ENCODE measurements around the gene FAM187B. TPM values are rescaled to one million over a fixed set of nuclear protein-coding genes. Genes with fewer than 3 reads are reported as not detected.

FAM187B gene
- total RNA-seq, 1 donor from 2014 or later: not detected

DNA sequence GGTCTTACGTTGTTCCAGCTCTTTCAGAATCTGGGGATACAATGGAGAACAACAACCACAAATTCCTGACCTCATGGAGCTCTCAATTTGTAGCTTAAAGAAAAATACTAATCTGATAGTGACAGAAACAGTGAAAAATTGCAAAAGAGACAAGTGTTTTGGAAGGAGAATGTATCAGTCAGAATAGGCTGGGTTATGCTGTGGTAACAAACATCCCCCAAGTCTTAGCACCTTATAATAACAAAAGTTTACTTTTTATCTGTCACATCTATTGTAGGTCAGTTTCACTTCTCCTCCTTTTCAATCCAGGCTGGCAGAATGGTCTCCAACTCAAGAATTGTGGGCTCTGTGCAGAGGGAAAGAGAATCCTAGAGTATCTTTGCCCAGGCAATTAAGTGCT is 9.5 kb downstream of the FAM187B start:
- peaks cover 3% of the 10 kb centered on the region for H3K4me1 Mint-ChIP-seq (ENCODE audit: unreplicated experiment)
- TF ChIP-seq, protein P1, sequence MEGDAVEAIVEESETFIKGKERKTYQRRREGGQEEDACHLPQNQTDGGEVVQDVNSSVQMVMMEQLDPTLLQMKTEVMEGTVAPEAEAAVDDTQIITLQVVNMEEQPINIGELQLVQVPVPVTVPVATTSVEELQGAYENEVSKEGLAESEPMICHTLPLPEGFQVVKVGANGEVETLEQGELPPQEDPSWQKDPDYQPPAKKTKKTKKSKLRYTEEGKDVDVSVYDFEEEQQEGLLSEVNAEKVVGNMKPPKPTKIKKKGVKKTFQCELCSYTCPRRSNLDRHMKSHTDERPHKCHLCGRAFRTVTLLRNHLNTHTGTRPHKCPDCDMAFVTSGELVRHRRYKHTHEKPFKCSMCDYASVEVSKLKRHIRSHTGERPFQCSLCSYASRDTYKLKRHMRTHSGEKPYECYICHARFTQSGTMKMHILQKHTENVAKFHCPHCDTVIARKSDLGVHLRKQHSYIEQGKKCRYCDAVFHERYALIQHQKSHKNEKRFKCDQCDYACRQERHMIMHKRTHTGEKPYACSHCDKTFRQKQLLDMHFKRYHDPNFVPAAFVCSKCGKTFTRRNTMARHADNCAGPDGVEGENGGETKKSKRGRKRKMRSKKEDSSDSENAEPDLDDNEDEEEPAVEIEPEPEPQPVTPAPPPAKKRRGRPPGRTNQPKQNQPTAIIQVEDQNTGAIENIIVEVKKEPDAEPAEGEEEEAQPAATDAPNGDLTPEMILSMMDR (IDR thresholded peaks at IDR 0.05): no peak
- DNase-seq (ENCODE audit: extremely low spot score, unreplicated experiment): no peak
- no peaks in the 10 kb centered on the region for H3K36me3 Mint-ChIP-seq (ENCODE audit: unreplicated experiment)
- peaks cover 3% of the 10 kb centered on the region for H3K9me3 Mint-ChIP-seq (ENCODE audit: unreplicated experiment)
- no peak overlapping the region for H3K4me3 Mint-ChIP-seq (ENCODE audit: unreplicated experiment)
- peaks cover 3% of the 10 kb centered on the region for H3K27me3 Mint-ChIP-seq (ENCODE audit: unreplicated experiment)
- no peak overlapping the region for H3K27ac Mint-ChIP-seq (ENCODE audit: unreplicated experiment)

DNA sequence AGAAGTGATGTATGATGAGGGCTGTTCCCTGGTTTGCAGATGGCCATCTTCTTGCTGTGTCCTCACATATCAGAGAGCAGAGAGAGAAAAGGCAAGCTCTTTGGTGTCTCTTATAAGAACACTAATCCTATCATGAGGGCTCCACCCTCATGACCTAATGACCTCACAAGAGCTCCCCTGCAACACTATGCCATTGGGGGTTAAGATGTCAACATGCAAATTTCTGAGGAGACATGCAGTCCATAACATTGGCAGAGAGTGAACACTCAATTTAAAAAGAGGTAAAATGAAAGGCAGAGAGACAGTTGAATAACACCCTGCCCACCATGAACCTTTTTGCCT is 10.9 kb downstream of the FAM187B start:
- peaks cover 3% of the 10 kb centered on the region for H3K27me3 Mint-ChIP-seq (ENCODE audit: unreplicated experiment)
- DNase-seq (ENCODE audit: extremely low spot score, unreplicated experiment): no peak
- no peak overlapping the region for H3K4me3 Mint-ChIP-seq (ENCODE audit: unreplicated experiment)
- peaks cover 6% of the 10 kb centered on the region for H3K4me1 Mint-ChIP-seq (ENCODE audit: unreplicated experiment)
- H3K36me3 Mint-ChIP-seq (ENCODE audit: unreplicated experiment): no peaks in the 10 kb centered on the region
- no peak overlapping the region for H3K27ac Mint-ChIP-seq (ENCODE audit: unreplicated experiment)
- TF ChIP-seq, protein P1 (IDR thresholded peaks at IDR 0.05): no peak
- peaks cover 3% of the 10 kb centered on the region for H3K9me3 Mint-ChIP-seq (ENCODE audit: unreplicated experiment)

DNA sequence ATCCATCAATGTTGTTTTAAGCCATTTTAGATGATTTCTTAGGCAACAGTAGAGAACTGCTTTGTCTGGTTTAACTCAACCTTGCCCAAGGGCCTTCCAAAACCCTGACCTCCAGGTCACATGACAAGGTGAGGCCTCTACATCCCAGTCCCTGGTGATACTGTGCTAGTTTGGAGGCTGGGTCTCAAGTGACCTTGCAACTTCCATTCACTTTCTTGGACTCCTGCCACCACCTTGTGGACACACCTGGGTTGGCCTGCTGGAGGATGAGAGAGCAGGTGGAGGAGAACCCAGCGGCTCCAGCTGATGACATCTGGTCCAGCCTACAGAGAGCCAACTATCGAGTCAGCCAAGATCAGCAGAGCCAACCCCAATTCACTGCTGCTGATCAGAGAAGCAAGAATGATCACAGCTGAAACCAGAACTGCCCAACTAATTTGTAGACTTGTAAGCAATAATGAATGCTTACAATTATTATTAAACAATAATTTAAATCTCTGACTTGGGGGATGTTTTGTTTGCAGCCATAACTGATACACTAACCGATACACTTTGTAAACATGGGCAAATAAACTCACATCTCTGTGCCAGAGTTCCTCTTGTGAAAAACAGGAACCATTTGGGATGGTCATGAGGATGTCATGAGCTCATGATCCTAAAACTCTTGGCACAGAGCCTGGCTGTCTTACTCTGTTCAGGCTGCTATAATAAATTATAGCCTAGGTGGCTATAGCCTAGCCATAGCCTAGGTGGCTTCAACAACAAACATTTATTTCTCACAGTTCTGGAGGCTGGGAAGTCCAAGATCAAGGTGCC is 11.5 kb downstream of the FAM187B start:
- Mint-ChIP-seq H3K4me1 (ENCODE audit: unreplicated experiment) (peaks cover 6% of the 10 kb centered on the region), H3K4me3 (ENCODE audit: unreplicated experiment) (no peak overlapping the region), H3K9me3 (ENCODE audit: unreplicated experiment) (peaks cover 3% of the 10 kb centered on the region), H3K27me3 (ENCODE audit: unreplicated experiment) (peaks cover 3% of the 10 kb centered on the region), H3K27ac (ENCODE audit: unreplicated experiment) (no peak overlapping the region), H3K36me3 (ENCODE audit: unreplicated experiment) (no peaks in the 10 kb centered on the region)
- no peak for DNase-seq (ENCODE audit: extremely low spot score, unreplicated experiment)
- TF ChIP-seq, protein P1 (IDR thresholded peaks at IDR 0.05): no peak

DNA sequence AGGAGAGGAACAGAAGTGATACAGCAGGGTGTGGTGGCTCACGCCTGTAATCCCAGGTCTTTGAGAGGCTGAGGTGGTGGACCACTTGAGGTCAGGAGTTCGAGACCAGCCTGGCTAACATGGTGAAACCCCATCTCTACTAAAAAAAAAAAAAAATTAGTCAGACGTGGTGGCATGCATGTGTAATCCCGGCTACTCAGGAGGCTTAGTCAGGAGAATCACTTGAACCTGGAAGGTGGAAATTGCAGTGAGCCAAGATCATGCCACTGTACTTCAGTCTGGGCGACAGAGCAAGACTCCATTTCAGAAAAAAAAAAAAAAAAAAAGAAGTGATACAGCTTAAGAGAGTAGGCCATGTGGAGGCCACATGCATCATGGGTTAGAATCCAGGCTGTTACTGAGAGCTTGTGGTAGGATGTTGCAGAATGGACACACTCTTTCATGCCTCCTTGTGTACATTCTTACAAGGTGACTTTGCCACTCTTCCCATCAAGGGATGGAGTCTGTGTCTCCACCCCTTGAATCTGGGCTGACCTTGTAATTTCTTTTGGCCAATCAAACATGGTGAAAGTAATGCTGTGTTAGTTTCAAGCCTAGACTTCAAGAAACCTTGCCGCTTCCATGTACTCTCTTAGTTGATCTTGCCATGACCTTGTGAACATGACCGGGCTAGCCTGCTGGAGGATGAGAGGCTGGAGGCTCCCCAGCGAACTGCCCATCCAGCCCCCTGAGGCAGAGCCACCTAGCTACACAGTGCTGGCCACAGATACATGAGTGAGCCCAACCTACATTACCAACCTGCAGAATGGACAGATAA is 12.3 kb downstream of the FAM187B start:
- peaks cover 6% of the 10 kb centered on the region for H3K4me1 Mint-ChIP-seq (ENCODE audit: unreplicated experiment)
- peaks cover 3% of the 10 kb centered on the region for H3K9me3 Mint-ChIP-seq (ENCODE audit: unreplicated experiment)
- H3K27ac Mint-ChIP-seq (ENCODE audit: unreplicated experiment): no peak overlapping the region
- TF ChIP-seq, protein P1 (IDR thresholded peaks at IDR 0.05): no peak
- peaks cover 3% of the 10 kb centered on the region for H3K27me3 Mint-ChIP-seq (ENCODE audit: unreplicated experiment)
- no peaks in the 10 kb centered on the region for H3K36me3 Mint-ChIP-seq (ENCODE audit: unreplicated experiment)
- no peak for DNase-seq (ENCODE audit: extremely low spot score, unreplicated experiment)
- H3K4me3 Mint-ChIP-seq (ENCODE audit: unreplicated experiment): no peak overlapping the region

Data from osteocyte (in vitro differentiated cells).